Stimulated activated CD8-positive, alpha-beta memory T cell treated with anti-CD3 and anti-CD28 coated beads, Interleukin-15, amount 100 ng/mL, for 1 hour (primary cell): Measurements from ENCODE around the gene CEP112.

ENCODE experiments used
- DNase-seq: peaks from one replicate; pipeline ENCODE4 v3.0.0-alpha.2; 2020; ENCODE audit warnings: low read depth

Gene CEP112

DNA sequence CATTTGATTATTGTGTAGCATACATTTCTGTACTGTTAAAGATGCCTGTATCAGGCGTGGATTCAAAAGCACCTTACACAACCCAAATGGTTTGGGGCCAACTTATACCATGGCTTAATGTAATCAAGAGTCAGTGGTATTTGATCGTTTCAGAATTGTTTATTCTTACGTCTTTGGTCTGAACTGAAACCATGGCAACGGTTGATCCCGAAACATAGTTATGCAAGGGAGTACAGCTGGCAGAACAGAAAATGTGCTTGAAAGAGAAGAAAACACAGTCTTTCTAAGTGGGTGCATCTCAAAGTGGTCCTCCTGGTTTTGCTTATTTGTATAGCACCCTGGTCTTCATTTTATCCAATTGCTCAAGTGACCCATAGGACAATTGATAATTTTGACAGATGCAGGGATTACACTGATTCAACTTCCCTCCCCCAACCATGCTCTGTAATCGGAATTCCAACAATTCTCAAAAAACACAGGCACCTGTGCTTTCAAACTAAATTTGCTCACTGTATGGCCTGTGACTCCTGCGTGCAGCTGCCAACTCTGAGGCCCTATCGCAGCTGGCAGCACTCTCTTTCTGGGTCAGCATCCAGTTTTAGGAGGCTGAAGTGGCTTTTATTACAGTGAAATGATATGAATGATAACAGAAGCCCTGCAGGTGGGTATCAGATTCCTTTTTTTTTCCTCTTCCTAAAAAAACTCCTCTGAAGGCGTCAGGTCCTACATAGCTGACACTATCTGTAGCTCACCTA lies 553.5 kb downstream of the CEP112 start:
- DNase-seq = no peak

DNA sequence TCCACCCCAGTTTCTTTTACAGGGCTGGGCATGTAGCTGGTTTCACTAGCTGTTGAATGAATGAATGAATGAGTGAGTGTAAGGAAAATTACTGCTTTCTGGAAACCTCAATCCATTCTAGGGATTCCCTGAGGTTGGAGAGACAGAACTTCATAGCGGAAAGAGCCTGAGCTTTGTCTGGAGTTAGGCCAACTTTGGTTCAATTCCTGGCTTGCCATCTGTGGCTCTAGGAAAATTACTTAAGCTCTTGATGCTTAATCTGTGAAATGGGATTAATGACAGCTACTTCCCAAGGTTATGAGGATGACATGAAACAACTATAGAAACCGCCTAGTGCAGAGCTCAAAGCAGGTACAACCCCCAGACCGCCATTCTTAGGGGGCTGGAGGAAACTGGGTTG lies 554.1 kb downstream of the CEP112 start:
- DNase-seq = no peak

- DNase-seq = no peak
Observed at GRCh38 chr17:65634533-65634932, 557.4 kb downstream of the CEP112 start.

- DNase-seq = no peak
Observed at GRCh38 chr17:65633988-65634387, 557.9 kb downstream of the CEP112 start.

GRCh38 chr17:65633146-65633881 lies 558.6 kb downstream of the CEP112 start:
- DNase-seq = no peak

DNA sequence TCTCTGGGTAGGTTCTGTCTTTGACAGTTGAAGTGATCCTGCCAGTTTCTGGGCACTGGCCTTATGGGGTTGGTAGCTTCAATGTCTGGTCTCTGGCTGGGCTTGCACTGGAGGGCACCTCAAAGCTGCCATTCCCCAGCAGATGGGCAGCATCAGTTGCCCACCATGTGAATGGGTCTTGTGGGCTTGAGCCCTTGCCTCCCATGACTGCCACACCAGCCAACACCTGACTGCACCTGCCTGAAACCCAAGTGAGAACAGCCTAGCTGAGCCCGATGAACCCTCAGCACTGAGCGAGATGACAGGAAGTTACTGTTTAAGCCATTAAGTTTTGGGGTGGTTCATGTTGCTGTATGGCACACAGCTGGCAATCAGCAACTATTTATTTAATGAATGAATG lies 561.4 kb downstream of the CEP112 start:
- DNase-seq = no peak

GRCh38 chr17:65629234-65629690 lies 562.7 kb downstream of the CEP112 start:
- DNase-seq = no peak

GRCh38 chr17:65628644-65629036 lies 563.3 kb downstream of the CEP112 start:
- DNase-seq = no peak

GRCh38 chr17:65627891-65628643 lies 563.9 kb downstream of the CEP112 start:
- DNase-seq = no peak

DNA sequence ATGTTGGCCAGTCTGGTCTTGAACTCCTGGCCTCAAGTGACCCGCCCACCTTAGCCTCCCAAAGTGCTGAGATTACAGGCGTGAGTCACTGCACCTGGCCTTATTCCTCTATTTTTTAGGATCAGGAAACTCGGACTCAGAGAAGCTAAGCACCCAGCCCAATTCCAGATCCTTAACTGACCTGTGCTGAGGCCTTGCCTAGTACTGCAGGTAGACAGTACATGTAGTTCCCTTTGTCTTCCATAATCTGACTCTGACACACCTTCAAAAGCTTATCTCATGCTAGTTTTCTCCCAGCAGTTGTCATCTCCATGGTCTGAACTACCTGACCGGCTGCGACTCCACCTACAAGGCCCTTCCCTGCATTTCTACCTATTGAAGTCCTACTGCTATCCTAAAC lies 564.8 kb downstream of the CEP112 start:
- no peak for DNase-seq

- DNase-seq = no peak
Observed at GRCh38 chr17:65626451-65626850, 565.5 kb downstream of the CEP112 start.

- no peak for DNase-seq
Observed at GRCh38 chr17:65618516-65618915, 573.4 kb downstream of the CEP112 start.

DNA sequence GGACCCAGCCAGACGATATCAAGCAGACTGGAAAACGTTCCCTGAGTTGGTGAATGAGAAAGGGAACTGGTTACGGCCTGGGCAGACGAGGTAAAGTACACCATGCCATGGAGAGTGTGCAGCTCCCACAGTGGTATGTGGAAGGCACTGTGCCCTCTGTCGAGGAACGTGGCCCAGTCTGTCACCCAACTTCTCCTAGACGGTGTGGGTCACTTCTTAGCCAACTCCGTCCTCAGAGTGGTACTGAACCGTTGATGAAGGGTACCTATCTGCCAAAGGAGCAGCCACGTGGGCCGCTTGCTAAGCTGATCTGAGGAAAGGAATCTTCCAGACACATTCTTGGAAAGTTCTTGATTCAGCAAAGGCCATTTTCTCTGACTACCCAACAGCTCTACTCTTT lies 574.4 kb downstream of the CEP112 start:
- no peak for DNase-seq

- DNase-seq = no peak
Observed at GRCh38 chr17:65609749-65610148, 582.2 kb downstream of the CEP112 start.

DNA sequence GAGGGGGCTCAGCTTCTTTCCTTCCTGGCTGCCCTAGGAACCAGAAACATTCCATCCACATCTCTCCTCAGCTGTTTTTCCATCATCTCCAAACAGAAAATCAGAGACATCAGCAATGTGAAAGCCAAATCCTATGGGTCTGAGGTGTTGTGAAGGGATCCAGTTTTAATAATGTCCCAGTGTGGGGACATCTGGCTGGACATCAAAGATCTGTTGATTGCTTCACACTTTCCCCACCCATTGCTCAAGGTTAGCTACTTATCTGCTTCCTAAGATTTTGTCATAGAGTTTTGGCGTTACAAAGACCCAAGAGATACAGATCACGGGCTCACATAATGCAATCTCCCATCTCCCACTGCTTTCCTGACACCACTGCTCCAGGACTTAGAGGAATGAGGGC lies 582.6 kb downstream of the CEP112 start:
- DNase-seq = no peak

DNA sequence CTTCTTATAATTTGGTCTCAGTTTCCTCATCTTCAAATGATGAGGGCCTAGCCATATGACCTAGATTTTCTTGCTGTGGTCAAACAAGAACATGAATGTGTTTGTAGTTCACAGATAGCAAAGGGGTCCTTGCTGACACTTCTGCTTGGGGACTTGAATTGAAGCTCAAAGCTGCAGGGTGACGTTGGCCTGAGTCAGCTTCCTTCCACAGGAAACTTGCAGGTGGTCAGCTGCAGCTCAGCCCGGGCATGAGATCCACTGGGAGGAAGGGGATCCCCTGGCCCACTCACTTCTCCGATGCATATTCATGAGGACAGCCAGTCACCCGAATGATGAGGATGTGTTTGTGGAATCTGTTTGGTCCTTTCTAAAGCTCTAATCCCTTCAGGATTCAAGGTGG lies 587.9 kb downstream of the CEP112 start:
- no peak for DNase-seq

GRCh38 chr17:65601881-65602280 lies 590.1 kb downstream of the CEP112 start:
- no peak for DNase-seq

- no peak for DNase-seq
Observed at GRCh38 chr17:65601145-65601544, 590.8 kb downstream of the CEP112 start.

DNA sequence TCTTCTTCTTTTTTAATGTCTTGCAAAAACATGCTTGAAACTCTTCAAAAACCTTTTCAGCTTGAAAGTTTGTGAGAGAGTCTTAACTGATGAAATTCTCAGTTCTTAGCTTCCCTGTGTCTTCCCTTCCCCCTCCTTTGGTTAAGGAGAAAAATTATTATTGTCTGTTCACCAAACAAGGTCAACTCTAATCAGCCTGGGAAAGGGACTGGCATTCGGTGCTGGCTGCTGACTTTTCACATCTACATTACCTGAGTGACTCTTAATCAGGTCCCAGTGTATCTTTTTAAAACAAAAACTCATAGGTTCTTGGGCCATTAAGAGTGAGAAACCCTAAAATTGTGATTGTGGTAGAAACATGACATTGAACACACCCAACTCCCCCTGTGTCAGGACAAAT lies 591.4 kb downstream of the CEP112 start:
- no peak for DNase-seq

DNA sequence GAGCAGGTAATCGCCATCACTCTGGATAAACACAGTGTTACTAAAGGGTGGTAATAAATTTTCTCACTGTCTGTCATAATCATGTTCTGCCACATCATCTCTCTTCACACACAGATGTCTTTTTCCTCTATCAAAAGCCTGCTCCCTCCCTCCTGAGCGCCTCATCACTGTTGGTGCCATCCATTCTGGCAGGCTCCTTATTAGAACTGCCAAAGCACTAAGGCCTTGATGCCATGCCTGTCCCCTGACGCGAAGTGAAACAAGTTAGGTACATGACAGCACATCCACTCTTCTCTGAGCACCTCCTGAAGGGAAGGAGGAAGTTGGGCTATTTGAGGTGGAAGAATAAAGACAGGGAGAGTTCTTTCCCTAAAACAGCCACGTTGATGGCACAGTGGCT lies 592.3 kb downstream of the CEP112 start:
- no peak for DNase-seq

DNA sequence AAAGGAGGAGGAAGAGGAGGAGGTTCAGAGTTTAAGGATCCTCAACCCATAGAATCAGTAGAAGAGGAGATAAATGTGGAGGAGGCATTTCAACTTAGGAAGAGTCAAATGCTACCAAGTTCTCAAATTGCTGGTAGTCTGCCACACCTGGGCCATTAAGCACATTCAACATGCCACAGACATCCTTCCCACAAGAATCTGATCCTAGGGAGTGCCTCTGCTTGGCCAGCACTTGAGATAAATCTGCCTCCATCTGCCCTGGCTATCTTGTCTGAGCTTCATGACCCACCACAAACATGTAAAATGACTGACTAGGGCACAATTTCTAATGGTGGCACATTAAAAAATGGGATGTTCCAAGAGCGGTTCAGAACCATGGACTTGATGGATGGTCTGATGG lies 593.2 kb downstream of the CEP112 start:
- no peak for DNase-seq

DNA sequence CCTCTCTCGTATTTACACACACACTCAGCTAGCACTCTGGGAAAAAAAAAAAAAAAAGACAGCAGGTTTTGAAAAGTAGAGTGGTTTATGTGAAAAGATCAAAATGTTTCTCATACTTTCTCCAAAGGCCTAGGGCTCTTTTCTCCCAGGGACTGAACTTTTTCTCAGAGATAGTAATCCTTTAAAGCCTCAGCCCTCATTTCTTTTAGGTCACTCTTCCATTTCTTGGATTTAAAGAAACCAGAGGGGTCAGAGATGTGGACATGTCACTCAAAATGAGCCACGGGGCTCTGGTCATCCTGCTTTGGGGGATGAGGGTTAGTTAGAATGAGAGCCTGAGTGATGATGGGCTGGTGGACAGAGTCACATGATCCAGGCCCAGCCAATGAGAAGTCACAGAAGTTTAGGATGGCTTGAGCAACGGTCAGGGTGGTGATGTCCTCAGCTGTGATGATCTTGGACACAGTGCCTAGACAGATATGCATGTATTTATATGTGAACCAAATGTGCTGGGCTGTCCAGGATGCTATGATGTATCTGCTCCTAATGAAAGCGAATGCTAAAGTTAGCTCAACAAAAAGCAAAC lies 596.8 kb downstream of the CEP112 start:
- no peak for DNase-seq
